B cell (primary cell): ENCODE results near the gene EFR3B.

Experiments
- EZH2 ChIP-seq: IDR thresholded peaks from 2 replicates; pipeline ENCODE4 v1.6.1; 2012; ENCODE audit warnings: borderline replicate concordance, low read depth, mild to moderate bottlenecking, moderate library complexity, low read length; ENCODE audit not compliant: insufficient read depth, poor library complexity, severe bottlenecking
- TF ChIP-seq, protein P1 (sequence below): fragments of 200-600 bp; IDR thresholded peaks from one replicate; pipeline ENCODE4 v1.8.0; 2022; ENCODE audit warnings: antibody characterized with exemption, mild to moderate bottlenecking

DNA sequence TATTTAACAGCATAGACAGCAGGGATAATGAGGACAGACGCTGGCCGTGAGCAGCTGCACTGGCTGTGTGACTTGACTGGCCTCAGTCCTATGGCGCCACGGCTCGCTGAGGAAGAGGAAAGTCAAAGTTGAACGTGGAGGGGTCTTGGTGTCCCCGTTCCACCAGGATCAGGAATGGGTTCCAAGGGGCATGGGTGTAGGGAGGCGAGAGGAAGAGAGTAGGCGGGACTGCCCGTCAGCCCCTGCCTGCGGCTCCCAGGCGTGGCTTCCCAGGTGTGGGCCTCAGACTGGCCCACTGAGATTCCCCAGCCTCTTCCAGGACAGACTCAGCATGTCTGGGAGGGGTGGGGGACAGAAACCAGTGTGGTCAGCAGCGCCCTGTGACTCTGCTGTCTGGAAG lies 75.1 kb downstream of the EFR3B start:
- TF ChIP-seq, protein P1, sequence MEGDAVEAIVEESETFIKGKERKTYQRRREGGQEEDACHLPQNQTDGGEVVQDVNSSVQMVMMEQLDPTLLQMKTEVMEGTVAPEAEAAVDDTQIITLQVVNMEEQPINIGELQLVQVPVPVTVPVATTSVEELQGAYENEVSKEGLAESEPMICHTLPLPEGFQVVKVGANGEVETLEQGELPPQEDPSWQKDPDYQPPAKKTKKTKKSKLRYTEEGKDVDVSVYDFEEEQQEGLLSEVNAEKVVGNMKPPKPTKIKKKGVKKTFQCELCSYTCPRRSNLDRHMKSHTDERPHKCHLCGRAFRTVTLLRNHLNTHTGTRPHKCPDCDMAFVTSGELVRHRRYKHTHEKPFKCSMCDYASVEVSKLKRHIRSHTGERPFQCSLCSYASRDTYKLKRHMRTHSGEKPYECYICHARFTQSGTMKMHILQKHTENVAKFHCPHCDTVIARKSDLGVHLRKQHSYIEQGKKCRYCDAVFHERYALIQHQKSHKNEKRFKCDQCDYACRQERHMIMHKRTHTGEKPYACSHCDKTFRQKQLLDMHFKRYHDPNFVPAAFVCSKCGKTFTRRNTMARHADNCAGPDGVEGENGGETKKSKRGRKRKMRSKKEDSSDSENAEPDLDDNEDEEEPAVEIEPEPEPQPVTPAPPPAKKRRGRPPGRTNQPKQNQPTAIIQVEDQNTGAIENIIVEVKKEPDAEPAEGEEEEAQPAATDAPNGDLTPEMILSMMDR, result no peak
- TF ChIP-seq EZH2, result no peak
